Hepatocyte (in vitro differentiated cells): ENCODE measurements around the gene KRT14.

Experiments used
- EZH2 ChIP-seq: fragments of 200-600 bp; sonication (generic); IDR thresholded peaks from 2 replicates; pipeline ENCODE4 v1.6.1; 2016; ENCODE audit warnings: antibody characterized with exemption, mild to moderate bottlenecking, borderline replicate concordance
- EZH2phosphoT487 ChIP-seq: fragments of 200-600 bp; sonication (generic); IDR thresholded peaks from one replicate; pipeline ENCODE4 v1.6.1; 2018; ENCODE audit warnings: antibody characterized with exemption, mild to moderate bottlenecking, low read depth, moderate library complexity; ENCODE audit not compliant: unreplicated experiment, severe bottlenecking
- TF ChIP-seq, protein P1 (sequence below): fragments of 200-600 bp; sonication (generic); IDR thresholded peaks from 2 replicates; pipeline ENCODE4 v1.5.1; 2016; ENCODE audit warnings: antibody characterized with exemption, mild to moderate bottlenecking; ENCODE audit not compliant: poor library complexity

DNA sequence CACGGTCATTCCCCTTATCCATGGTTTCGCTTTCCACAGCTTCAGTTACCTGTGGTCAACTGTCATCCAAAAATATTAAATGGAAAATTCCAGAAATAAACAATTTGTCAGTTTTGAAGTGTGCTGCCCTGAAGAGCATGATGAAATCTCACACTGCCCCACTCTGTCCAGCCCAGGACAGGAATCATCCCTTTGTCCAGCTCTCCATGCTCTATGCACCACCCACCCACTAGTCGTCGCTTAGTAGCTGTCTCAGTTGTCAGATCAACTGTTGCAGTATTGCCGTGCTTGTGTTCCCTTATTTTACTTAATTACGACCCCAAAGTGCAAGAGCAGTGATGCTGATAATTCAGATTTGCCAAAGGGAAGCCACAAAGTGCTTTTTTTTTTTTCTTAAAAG lies 25.1 kb downstream of the KRT14 start:
- TF ChIP-seq, protein P1, sequence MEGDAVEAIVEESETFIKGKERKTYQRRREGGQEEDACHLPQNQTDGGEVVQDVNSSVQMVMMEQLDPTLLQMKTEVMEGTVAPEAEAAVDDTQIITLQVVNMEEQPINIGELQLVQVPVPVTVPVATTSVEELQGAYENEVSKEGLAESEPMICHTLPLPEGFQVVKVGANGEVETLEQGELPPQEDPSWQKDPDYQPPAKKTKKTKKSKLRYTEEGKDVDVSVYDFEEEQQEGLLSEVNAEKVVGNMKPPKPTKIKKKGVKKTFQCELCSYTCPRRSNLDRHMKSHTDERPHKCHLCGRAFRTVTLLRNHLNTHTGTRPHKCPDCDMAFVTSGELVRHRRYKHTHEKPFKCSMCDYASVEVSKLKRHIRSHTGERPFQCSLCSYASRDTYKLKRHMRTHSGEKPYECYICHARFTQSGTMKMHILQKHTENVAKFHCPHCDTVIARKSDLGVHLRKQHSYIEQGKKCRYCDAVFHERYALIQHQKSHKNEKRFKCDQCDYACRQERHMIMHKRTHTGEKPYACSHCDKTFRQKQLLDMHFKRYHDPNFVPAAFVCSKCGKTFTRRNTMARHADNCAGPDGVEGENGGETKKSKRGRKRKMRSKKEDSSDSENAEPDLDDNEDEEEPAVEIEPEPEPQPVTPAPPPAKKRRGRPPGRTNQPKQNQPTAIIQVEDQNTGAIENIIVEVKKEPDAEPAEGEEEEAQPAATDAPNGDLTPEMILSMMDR: no peak
- TF ChIP-seq EZH2 (no peak), EZH2phosphoT487 (no peak)
